ENCODE results near the gene HTRA3.
A peak's percentile ranks its signal among the peaks of the same experiment; 100 is the strongest.

HTRA3 gene

DNA sequence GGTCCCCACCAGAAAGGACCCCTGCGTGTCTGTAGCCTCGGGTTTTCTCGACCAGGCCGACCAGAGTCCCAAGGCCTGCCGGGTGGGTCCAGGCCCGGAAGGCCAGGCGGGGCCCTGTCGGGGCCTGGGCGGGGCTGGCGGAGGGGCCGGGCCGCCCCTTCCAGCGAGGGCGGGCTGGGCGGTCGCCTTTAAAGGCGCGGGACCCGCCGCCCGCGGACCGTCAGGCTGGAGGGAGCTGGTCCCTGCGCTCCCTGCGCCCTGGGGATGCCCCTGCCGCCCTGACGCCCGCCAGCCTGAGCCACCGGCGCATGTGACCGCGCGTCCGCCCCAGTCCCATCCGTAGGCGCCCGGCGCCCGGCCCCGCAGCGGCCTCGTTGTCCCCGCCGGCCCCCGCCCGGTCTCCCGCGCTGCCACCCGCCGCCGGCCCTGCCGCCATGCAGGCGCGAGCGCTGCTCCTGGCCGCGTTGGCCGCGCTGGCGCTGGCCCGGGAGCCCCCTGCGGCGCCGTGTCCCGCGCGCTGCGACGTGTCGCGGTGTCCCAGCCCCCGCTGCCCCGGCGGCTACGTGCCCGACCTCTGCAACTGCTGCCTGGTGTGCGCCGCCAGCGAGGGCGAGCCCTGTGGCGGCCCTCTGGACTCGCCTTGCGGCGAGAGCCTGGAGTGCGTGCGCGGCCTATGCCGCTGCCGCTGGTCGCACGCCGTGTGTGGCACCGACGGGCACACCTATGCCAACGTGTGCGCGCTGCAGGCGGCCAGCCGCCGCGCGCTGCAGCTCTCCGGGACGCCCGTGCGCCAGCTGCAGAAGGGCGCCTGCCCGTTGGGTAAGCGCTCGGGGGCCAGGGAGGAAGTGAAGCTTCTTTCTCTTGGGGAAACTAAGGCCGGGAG lies at the start of gene HTRA3:
Gene HTRA3 (plus strand): TSS at position 220 of the 883 bp plus-strand sequence. CDS start 215 bp downstream, at position 435.
- DNase-seq = no peak

DNA sequence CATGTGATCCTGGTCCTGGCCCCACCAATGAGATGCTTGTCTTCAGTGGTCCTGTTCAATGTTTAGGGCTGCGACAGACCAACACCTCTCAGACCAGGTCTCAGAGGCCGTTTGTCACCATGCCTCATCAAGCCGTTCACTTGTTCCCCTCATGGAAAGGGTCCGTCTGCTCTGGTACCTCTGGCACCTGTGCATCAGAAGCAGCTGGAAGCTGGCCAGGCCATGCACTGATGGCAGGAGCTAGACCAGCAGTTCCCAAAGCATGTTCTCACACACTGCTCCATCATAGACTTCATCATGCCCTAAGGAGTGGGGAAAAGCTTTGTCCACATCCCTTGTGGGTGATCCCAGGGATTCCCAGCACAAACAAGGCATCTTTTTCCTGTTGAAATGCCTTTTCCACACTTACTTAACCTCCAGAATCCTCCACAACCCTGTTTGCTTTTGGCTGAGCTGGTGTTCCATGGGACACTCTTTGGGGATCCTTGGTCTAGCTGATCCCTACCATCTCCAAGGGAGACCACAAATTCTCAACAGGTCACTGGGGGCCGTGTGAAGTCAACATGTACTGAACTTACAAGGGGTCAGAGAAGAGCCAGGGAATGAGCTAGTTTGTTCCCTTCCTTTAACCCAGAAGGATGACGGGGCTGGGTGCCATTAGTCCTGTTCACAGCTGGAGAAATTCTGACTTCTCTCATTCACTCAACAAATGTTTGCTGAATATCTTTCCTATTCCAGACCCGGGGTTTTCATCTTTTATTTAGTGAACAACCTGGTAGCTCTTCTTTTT lies 48.7 kb upstream of the HTRA3 start:
- DNase-seq = no peak

DNA sequence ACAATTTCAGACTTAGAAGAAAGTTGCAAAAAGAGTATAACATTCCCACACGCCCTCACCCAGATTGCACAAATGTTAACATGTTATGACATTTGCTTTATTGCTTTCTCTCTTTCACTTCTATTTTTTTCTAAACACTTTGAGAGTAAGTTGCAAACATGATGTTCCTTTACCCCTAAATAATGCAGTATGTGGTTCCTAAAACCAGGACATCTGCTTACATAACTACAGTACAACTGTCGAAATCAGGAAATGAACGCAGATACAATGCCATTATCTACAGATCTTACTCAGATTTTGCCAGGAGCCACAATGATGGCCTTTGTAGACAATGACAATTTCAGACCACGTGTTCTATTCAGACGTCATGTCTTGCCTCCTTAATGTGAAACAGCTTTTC lies 48.1 kb upstream of the HTRA3 start:
- DNase-seq = no peak

DNA sequence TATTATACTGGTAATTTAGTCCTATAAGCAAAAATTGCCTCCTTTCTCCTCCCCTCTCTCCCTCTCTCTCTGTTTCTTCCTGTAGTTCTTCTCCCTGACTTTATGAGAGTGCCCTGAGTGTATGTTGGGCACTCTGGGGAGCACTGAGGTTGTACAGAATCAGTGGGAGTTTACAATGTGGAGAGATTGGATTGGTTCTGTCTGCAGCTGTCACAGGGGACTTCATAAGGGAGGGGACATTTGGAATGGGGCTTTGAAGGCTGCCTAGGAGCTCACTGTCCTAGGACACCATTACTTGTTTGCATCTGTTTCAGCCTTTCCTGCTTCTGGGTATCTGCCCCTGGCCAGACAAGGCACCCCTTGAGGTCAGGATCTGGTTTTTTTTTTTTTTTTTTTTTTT lies 47.6 kb upstream of the HTRA3 start:
- DNase-seq = no peak

DNA sequence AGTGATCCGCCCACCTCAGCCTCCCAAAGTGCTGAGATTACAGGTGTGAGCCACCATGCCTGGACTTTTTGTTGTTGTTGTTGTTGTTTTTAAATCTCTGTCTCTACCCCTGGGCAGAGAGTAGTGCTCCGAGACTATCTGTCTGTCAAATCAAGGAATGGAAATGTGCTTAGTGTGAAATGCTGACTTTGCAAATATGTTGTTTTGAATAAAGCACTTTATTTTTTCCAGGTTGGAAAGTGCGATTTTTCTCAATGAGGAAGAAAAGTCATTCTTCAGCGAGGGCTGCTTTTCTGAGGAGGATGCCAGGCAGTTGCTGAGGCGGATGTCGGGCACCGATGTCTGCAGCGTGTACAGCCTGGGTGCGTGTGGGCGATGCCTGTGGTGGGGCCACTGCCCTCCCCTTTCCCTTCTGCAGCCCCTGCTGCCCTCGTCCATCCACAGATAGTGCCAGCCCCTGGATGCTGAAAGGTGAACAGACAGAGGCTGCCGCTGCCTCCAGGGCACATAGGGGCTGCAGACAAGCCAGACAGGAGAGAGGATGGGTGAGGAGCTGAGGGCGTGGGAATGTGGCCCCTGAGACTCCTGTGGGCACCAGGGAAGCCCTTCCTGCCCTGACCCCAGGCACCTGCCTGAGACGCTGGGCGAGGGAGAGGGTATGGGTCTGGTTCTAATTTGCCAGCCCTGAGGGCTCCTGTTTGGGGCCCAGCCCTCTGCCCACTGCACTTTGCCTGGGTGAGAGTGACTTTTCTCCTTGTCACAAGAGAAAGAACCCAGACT lies 46.8 kb upstream of the HTRA3 start:
- no peak for DNase-seq

DNA sequence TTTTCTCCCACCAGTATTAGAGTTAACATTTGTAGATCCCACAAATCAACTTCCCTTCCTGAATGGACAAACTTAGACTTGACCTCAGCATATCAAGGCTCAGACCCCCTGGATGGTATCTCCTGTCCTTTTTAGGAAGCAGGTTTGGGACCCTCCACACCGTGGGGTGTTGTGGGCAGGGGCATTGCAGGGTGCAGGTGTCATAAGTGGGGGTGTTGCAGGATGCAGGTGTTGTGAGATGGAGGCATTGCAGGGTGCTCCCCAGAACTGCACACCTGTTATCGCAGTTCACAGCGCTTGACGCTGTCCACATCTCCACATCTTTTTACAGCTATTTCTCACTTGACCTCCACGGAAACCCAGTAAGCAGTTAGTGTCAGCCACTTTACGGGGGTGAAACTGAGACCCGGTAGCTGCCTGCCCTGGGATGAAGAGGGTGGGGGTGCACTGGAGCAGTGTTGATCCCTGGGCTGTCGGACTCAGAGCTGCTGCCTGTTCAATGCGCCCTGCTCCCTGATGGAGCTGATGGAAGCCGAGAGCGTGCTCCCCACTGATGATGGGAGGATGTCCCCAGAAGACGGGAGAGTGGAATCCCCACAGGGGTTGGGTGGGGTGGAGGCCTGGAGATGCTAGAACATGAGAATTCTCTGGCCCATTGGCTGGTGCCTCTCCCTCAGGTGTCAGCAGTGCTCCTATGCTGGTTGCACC lies 45.1 kb upstream of the HTRA3 start:
- DNase-seq = no peak

DNA sequence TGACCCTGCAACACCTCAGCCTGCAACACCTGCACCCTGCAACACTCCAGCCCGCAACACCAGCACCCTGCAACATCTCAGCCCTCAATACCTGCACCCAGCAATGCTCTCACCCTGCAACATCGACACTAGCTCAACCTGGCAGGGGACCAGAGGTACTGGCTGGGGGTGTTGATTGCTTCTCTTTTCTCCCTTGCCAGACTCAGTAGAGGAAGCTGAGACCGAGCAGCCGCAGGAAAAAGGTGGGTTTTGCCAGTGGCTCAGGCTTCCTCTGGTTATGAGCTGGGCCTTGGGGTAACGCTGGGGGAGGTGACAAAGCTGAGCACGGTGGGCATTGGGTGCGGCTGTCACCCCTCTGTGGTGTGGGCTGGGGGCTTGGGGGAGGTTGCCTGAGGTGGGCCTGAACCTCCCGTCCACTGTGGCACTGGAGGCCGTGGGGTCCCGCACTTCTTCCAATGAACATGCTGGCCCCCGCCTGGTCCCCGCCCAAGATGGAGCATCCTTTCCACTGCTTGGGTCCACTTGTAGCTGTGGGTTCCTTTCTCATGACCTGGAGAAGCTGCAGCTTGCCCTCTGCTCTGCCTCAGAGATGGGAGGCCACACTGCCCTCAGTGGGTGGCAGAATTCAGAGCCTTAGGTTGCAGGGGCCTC lies 44.5 kb upstream of the HTRA3 start:
- no peak for DNase-seq

DNA sequence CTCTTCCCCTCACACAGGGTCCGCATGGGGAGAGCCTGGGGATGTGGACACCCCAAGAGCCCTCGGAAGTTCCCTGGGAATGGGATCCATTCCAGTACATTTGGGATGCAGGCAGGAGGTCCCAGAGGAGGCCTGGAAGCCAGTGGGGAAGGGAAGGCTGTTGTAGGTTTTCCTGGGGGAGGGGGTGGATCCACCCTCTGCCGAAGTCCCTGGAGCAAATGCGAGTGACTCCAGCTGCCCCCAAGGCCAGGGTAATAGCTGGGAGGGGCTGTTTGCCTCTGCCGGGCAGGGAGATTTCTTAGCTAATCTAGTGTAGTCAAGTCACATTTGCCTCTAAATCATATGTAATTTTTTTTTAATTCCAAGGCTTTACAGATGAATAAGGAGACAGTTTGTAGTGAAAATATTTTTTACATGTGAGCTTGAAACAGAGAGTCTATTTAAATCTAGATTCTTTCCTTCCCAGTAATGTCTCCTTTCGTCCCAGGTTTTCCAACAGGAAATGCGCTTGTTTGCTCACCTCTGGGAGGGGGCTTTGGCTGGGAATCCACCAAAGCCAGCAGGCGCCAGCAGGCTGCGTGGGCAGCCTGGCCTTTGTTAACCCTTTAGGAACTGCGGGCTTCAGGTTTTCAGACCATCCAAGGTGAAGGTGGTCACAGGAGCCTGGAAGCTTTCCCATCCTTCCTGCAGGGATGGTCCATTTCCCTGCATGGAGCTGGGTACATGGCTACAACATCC lies 43.7 kb upstream of the HTRA3 start:
- no peak for DNase-seq

DNA sequence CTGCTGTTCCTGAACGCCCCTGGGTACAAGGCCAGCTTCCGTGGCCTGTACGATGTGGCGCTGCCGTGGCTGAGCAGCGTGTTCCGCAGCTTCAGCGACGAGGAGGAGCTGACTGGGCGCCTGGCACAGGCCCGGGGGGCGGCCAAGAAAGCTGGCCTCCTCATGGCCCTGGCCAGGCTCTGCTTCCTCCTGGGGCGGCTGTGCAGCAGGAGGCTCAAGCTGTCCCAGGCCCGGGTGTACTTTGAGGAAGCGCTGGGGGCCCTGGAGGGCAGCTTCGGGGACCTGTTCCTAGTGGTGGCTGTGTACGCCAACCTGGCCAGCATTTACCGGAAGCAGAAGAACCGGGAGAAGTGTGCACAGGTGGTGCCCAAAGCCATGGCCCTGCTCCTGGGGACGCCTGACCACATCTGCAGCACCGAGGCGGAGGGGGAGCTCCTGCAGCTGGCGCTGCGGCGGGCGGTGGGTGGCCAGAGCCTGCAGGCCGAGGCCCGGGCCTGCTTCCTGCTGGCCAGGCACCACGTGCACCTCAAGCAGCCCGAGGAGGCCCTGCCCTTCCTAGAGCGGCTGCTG lies 42.3 kb upstream of the HTRA3 start:
- no peak for DNase-seq

DNA sequence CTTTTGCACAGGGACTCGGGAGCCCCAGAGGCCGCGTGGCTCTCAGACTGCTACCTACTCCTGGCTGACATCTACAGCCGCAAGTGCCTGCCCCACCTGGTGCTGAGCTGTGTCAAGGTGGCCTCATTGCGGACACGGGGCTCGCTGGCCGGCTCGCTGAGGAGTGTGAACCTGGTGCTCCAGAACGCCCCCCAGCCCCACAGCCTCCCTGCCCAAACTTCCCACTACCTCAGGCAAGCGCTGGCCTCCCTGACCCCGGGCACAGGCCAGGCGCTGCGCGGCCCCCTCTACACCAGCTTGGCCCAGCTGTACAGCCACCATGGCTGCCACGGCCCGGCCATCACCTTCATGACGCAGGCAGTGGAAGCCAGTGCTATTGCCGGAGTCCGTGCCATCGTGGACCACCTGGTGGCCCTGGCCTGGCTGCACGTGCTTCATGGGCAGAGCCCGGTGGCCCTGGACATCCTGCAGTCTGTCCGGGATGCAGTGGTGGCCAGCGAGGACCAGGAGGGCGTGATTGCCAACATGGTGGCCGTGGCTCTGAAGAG lies 41.7 kb upstream of the HTRA3 start:
- no peak for DNase-seq

DNA sequence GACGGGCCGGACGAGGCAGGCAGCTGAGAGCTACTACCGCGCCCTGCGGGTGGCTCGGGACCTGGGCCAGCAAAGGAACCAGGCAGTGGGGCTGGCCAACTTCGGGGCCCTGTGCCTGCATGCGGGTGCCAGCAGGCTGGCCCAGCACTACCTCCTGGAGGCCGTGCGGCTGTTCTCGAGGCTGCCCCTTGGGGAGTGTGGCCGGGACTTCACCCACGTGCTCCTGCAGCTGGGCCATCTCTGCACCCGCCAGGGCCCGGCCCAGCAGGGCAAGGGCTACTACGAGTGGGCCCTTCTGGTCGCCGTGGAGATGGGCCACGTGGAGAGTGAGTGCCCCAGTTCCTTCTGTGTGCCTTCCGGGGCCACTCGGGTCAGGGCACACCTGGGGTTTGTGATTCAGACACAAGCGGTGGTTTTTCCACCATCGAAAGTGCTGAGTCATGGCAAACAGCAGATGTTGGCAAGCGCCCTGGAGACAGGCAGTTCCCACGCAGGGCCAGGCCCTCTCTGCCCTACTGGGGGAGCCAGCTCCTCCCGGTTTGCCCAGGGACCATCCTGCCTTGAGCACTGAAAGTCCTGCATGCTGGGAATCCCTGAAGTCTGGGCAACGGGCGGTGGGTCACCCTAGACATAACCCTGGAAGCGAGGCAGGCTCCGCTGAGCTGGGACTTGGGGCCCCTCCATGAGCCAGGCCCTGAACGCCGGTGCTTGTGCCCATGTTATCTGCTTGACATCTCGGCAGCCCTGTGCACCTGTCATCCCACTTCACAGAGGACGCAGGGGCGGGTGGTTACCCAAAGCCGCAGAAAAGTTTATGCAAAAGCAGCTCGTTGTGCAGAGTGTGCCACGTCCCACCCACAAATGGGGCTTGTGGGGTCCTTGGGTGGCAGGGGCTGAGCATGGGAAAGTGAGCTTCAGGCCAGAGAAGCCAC lies 41.0 kb upstream of the HTRA3 start:
- DNase-seq = peak; percentile 87 to 89

DNA sequence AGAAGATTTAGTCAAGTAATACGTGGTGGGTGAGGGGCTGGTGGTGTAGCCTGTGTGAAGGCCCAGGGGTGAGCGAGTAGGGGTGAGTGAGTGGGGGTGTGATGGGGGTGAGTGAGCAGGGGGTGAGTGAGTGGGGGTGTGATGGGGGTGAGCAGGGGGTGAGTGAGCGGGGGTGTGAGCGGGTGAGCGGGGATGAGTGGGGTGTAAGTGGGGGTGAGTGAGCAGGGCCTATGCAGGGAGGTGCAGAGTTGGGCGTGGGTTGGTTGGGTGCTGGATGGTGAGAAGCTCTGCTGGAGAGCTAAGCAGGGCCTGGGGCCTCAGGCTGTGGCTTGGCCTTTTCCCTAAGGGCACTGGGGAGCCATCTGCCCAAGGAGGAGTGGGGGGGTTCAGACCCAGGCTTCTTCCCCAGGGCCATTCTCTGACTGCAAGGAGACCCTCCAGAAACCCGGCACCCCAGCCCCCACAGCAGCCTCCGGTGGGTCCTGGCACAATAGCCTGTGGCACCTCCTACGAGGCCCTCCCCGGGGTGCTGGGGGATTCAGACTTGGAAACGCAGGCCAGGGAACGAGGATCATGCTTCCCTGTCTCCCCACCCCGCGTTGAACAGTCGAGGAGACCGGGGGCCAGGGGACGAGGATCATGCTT lies 40.1 kb upstream of the HTRA3 start:
- DNase-seq = peak in 1 of 2 experiments; percentile 32

DNA sequence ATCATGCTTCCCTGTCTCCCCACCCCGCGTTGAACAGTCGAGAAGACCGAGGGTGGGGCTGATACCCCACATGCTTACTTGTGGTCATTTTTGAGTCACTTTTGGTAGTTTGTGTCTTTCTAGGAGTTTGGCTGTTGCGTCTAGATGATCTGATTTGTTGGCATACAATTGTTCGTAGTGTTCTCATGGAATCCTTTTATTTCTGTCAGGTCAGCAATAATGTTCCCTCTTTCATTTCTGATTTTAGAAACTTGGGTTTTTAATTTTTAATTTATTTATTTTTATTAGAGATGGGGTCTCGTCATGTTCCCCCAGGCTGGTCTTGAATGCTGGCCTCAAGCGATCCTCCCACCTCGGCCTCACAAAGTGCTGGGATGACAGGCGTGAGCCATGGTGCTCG lies 39.5 kb upstream of the HTRA3 start:
- DNase-seq = no peak

DNA sequence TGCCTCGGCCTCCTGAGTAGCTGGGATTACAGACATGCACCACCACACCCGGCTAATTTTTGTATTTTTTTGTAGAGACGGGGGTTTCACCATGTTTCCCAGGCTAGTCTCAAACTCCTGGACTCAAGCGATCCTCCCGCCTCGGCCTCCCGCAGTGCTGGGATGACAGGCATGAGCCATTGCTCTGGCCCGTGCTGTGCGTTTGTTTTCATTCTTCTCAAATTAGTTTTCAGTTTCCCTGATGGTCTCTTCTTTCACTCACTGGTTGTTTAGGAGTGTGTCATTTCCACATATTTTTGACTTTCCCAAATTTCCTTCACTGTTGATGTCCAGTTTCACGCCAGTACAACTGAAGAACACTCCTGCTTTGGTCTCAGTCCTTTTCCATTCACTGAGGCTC lies 38.7 kb upstream of the HTRA3 start:
- DNase-seq = no peak

DNA sequence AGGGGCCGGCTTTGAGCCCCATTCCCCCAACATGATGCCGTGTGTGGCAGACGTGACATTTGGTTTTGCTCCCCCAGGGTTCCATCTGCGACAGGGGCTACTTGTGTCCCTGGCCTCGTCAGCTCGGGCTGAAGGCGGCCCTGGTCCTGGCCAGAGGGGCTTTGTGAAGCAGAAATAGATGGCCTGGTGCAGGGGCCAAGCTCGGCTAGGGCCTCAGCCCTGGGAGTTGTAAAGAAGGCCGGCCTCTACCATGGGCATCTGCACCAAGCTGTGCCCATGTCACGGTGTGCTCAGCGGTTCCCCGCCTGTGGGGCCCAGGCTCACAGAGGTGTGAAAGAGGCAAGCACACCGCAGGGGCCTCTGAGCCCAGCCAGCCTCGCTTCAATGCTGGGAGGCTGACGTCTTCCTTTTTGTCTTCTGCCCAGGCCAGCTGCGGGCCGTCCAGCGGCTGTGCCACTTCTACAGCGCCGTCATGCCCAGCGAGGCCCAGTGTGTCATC lies 38.0 kb upstream of the HTRA3 start:
- no peak for DNase-seq

DNA sequence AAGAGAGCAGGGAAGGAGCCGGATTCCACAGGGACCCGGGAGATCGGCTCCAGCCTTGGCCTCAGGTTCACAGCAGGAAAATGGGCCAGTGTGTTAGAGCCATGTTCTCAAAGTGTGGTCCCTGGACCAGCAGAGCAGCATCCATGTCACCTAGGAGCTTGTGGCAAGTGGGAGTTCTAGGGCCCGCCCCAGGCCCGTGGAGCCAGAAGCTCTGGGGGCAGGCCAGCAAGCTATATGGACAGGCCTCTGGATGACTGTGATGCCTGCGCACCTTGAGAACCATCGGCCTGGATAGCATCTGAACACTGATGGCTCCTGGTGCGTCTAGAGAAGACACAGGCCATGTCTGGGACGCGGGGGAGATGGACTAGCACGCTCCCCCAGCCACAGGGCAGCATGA lies 36.8 kb upstream of the HTRA3 start:
- no peak for DNase-seq

DNA sequence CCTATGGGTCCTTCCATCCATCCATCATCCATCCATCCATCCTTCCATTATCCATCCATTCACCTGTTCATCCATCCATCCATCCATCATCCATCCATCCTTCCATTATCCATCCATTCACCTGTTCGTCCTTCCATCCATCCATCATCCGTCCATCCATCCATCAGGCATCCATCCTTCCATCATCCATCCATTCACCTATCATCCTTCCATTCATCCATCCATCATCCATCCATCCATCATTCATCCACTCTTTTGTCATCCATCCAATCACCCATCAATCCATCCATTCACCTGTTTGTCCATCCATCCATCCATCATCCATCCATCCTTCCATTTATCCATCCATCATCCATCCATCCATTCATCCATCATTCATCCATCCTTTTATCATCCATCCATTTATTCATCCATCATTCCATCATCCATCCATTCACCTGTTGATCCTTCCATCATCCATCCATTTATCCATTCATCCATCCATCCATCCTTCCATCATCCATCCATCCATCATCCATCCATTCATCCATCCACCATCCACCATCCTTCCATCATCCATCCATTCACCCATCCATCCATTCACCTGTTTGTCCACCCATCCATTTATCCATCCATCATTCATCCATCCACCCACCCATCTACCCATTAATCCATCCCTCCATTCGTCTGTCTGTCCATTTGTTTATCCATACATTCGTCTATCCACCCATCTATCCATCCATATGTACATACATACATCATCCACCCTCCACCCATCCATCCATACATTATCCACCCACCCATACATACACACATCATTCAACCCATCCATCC lies 35.7 kb upstream of the HTRA3 start:
- no peak for DNase-seq

DNA sequence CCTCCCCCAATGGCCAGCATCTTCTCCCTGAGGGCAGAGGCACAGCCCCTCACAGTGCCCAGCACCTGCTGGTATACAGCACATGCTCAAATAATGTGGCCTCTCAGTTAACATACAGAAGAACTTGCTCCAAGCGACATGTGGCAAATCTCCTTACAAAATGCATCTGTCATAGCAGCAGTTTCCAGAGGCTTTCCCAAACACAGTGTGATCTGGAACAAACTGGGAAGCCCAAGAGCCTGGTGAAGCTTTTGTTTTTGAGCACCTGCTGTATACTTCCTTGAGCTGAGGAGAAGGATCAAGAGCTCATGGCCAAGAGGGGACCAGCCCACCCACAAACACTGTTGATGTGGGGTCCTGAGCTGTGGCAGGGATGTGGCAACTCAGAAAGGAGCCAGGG lies 34.8 kb upstream of the HTRA3 start:
- DNase-seq = no peak

Data from activated T-cell treated with anti-CD3 and anti-CD28 coated beads, Interleukin-2, amount 50 U/mL, for 48 hours (primary cell).